ENCODE data around the gene RPS10. TPM values are rescaled to one million over a fixed set of nuclear protein-coding genes. Genes with fewer than 3 reads are reported as not detected.

The RPS10 gene
- total and polyA plus RNA-seq, 2 of the 8 experiments (the other 6 are each of a cell fraction or from before 2014, with no cell fraction given): 2,408 to 11,142 TPM

- Histone ChIP-seq H3K27ac (ENCODE audit: low read depth, low read length) (no peak overlapping the region), H2BK12ac (ENCODE audit: low read depth, low read length) (no peak overlapping the region), H3K4me2 (ENCODE audit: insufficient read depth in 1 of 2, low read depth in 2 of 2, low read length in 2 of 2) (no peak overlapping the region), H3K36me3 (ENCODE audit: control insufficient read depth in 2 of 4, insufficient read depth in 4 of 4, low read length in 3 of 4) (no peaks in the 10 kb centered on the region), H3K4me1 (replicated peaks in 1 of 4; ENCODE audit: control insufficient read depth in 3 of 4, insufficient read depth in 4 of 4, low read length in 3 of 4) (peaks cover 0 to 16% (median 8%) of the 10 kb centered on the region in 4 experiments; a peak in 4 of 7 replicates), H3K23me2 (ENCODE audit: low read depth, low read length) (no peaks in the 10 kb centered on the region; the same call in 1 of the 2 replicates), H4K20me1 (replicated peaks in 1 of 2; ENCODE audit: control insufficient read depth in 1 of 2, insufficient read depth in 2 of 2, low read length in 2 of 2) (peaks cover 0 to 7% of the 10 kb centered on the region in 2 experiments), H3K79me2 (ENCODE audit: control insufficient read depth in 1 of 2, insufficient read depth in 2 of 2, low read length in 2 of 2) (peaks cover 12 to 97% of the 10 kb centered on the region in 2 experiments), H2BK5ac (ENCODE audit: low read depth, low read length) (no peak overlapping the region), H3K14ac (ENCODE audit: insufficient read length) (no peak overlapping the region), H4K8ac (ENCODE audit: extremely low read depth, insufficient read depth, low read length) (no peak overlapping the region), H3K79me1 (ENCODE audit: low read depth, low read length) (peaks cover 5% of the 10 kb centered on the region; the same call in 1 of the 2 replicates), H4K5ac (ENCODE audit: insufficient read length, low read depth, low read length) (no peak overlapping the region), H2AK5ac (ENCODE audit: low read depth, low read length) (no peak overlapping the region), H3K27me3 (replicated peaks in 1 of 4; ENCODE audit: control insufficient read depth in 3 of 4, extremely low read depth in 1 of 4, insufficient read depth in 3 of 4, low read length in 3 of 4) (no peaks in the 10 kb centered on the region), H4K91ac (replicated peaks; ENCODE audit: insufficient read length, low read length) (no peak overlapping the region), H2BK15ac (ENCODE audit: low read length) (no peak overlapping the region), H3K56ac (replicated peaks; ENCODE audit: insufficient read length, low read depth, low read length) (no peak overlapping the region), H3K9me3 (ENCODE audit: insufficient read depth in 2 of 2, low read depth in 1 of 2, low read length in 1 of 2) (no peaks in the 10 kb centered on the region), H3K4ac (replicated peaks; ENCODE audit: insufficient read length, low read depth, low read length) (no peak overlapping the region), H3K18ac (ENCODE audit: extremely low read depth, low read length) (no peak overlapping the region; the same call in 1 of the 2 replicates), H2AFZ (ENCODE audit: low read length) (no peak overlapping the region), H2BK120ac (replicated peaks; ENCODE audit: low read depth, low read length) (no peak overlapping the region), H3K9ac (replicated peaks in 1 of 4; ENCODE audit: extremely low read depth in 1 of 4, low read depth in 3 of 4, low read length in 3 of 4) (no peak overlapping the region), H3K4me3 (ENCODE audit: extremely low read depth in 1 of 4, insufficient read depth in 2 of 4, low read depth in 3 of 4, low read length in 4 of 4) (no peak overlapping the region), H2BK20ac (ENCODE audit: low read length) (no peak overlapping the region), H3K23ac (ENCODE audit: insufficient read length) (no peak overlapping the region)
- ChIA-PET POLR2A (ENCODE audit: partially characterized antibody) (interaction anchor here (0.9 to 1.8 kb wide), 4 partner anchors 31 to 144 kb away, joined by 3 to 4 read pairs (median 3); partner anchors contain the start of gene RPS10), CTCF (ENCODE audit: partially characterized antibody) (interaction anchor here (0.9 to 1.0 kb wide), 3 partner anchors 25 to 52 kb away, joined by 3 to 4 read pairs (median 3); no protein-coding TSS in a partner anchor)
- WGBS, 2 experiments (ENCODE audit: extremely low coverage in 1 of 2, insufficient coverage in 1 of 2, insufficient read length in 1 of 2, insufficient replicate concordance in 2 of 2, low coverage in 1 of 2, low lambda C conversion rate in 2 of 2, missing lambda C conversion rate in 1 of 2): 82% methylated on average over 3 of the region's 3 CpGs; no CpG with 5 or more reads in 1 of the 2 experiments
- FAIRE-seq (no peak), DNase-seq (ENCODE audit: low read depth in 1 of 2, low spot score in 2 of 2) (no peak)
- TF ChIP-seq BACH1 (IDR thresholded peaks at IDR 0.05; ENCODE audit: low read length) (no peak), TAF7 (optimal IDR thresholded peaks at IDR 0.05; ENCODE audit: borderline replicate concordance, low read depth, low read length) (no peak), EGR1 (IDR thresholded peaks at IDR 0.05; ENCODE audit: borderline replicate concordance, low read depth, low read length) (peak; percentile 24; the same call in 1 of the 2 replicates), SIX5 (IDR thresholded peaks at IDR 0.05; ENCODE audit: low read depth, low read length) (no peak), KDM5A (IDR thresholded peaks at IDR 0.05; ENCODE audit: low read length) (no peak), CTBP2 (IDR thresholded peaks at IDR 0.05; ENCODE audit: borderline replicate concordance, insufficient read depth, insufficient read length, low read length) (no peak), CTCF (IDR thresholded peaks at IDR 0.05; ENCODE audit: control extremely low read depth in 1 of 3, insufficient read depth in 1 of 3, low read depth in 1 of 3, low read length in 3 of 3) (no peak), ZNF274 (IDR thresholded peaks at IDR 0.05; ENCODE audit: borderline replicate concordance, extremely low read depth, low read length) (no peak), POLR2A (IDR thresholded peaks at IDR 0.05; ENCODE audit: control extremely low read depth in 1 of 2, low read depth in 2 of 2, low read length in 2 of 2) (no peak), CEBPB (IDR thresholded peaks at IDR 0.05; ENCODE audit: low read depth, low read length) (0 out of 2 replicates have a peak, but pooled peaks have one; percentile 26), SP2 (IDR thresholded peaks at IDR 0.05; ENCODE audit: low read length) (no peak), MAX (IDR thresholded peaks at IDR 0.05) (no peak)
Measured at GRCh38 chr6:34385793-34386195, 40.1 kb downstream of the RPS10 start.
